Prostate gland (tissue), 2 donors: ENCODE results near the gene B3GNT2.

ENCODE experiments used
- POLR2A ChIP-seq: fragments of 450-650 bp; IDR thresholded peaks from one replicate; pipeline ENCODE4 v1.6.1; 2016; ENCODE audit warnings: antibody characterized with exemption, mild to moderate bottlenecking
- POLR2AphosphoS5 ChIP-seq: sonication (generic); formaldehyde crosslinking; IDR thresholded peaks from one replicate; pipeline ENCODE4 v1.6.1; 2017; ENCODE audit warnings: antibody characterized with exemption
- TF ChIP-seq, protein P1 (sequence below), 4 experiments: fragments of 200-600 bp in 2 of 4; fragments of 450-650 bp in 2 of 4; sonication (generic) in 2 of 4; IDR thresholded peaks; 1 replicate in 3 of 4; 2 replicates in 1 of 4; pipeline ENCODE4 v1.5.1; 2016 to 2019; ENCODE audit warnings: antibody characterized with exemption in 4 of 4, mild to moderate bottlenecking in 2 of 4, moderate library complexity in 2 of 4

DNA sequence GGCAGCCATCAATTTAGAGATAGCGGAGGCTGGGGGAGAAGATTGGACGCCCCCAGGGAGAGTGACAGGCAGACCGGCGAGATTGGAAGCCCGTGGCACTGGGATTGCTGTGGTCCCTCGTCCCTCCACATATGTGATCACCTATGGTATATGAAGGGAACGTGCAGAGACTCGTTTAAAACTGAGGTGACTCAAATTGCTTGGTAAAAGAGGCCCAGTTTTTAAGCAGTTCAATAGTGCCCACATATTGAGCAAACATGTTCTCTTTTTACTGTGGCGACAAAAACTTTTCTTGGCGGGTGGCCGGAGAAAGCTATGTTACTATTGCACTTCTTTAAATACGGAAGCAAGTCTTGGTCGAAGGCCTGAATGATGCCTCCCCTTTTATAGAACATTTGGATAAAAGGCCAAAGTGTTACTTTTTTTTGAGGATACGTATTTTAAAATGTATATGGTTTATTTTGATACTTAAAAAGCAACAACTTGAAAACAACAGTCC is 9.1 kb downstream of the B3GNT2 start:
- TF ChIP-seq POLR2A (no peak), POLR2AphosphoS5 (peak; percentile 44)
- TF ChIP-seq, protein P1, sequence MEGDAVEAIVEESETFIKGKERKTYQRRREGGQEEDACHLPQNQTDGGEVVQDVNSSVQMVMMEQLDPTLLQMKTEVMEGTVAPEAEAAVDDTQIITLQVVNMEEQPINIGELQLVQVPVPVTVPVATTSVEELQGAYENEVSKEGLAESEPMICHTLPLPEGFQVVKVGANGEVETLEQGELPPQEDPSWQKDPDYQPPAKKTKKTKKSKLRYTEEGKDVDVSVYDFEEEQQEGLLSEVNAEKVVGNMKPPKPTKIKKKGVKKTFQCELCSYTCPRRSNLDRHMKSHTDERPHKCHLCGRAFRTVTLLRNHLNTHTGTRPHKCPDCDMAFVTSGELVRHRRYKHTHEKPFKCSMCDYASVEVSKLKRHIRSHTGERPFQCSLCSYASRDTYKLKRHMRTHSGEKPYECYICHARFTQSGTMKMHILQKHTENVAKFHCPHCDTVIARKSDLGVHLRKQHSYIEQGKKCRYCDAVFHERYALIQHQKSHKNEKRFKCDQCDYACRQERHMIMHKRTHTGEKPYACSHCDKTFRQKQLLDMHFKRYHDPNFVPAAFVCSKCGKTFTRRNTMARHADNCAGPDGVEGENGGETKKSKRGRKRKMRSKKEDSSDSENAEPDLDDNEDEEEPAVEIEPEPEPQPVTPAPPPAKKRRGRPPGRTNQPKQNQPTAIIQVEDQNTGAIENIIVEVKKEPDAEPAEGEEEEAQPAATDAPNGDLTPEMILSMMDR (IDR thresholded peaks at IDR 0.05), result no peak
